Dedifferentiated amniotic fluid mesenchymal stem cell (primary cell): ENCODE measurements around the gene KRTAP9-7.

Experiments
- DNase-seq: peaks from one replicate; pipeline ENCODE4 v3.0.0-alpha.2; 2016; ENCODE audit errors: extremely low spot score

Gene KRTAP9-7

GRCh38 chr17:41322094-41322902, 46.8 kb downstream of the KRTAP9-7 start:
- peak; percentile 78 for DNase-seq

GRCh38 chr17:41322903-41323895, 47.7 kb downstream of the KRTAP9-7 start:
- DNase-seq, result no peak

- DNase-seq, result no peak
Observed at GRCh38 chr17:41324180-41325075, 48.9 kb downstream of the KRTAP9-7 start.

GRCh38 chr17:41325126-41325525, 49.6 kb downstream of the KRTAP9-7 start:
- DNase-seq, result no peak

GRCh38 chr17:41325611-41326010, 50.1 kb downstream of the KRTAP9-7 start:
- DNase-seq, result no peak
